Gastroesophageal sphincter (tissue), 3 donors: Measurements from ENCODE around the gene CNN3.

ENCODE experiments used
- CTCF ChIP-seq, 4 experiments: fragments of 200-600 bp in 2 of 4; fragments of 450-650 bp in 2 of 4; sonication (generic) in 1 of 4; IDR thresholded peaks; one replicate each; pipeline ENCODE4 v1.5.1; 2017 to 2019; ENCODE audit warnings: antibody characterized with exemption in 4 of 4, mild to moderate bottlenecking in 2 of 4, moderate library complexity in 2 of 4
- POLR2A ChIP-seq, 2 donors: fragments of 450-650 bp; IDR thresholded peaks; one replicate each; pipeline ENCODE4 v1.6.1; 2017; ENCODE audit warnings: antibody characterized with exemption in 2 of 2, mild to moderate bottlenecking in 2 of 2, moderate library complexity in 1 of 2
- POLR2AphosphoS5 ChIP-seq: sonication (generic); formaldehyde crosslinking; IDR thresholded peaks from one replicate; pipeline ENCODE4 v1.6.1; 2017; ENCODE audit warnings: antibody characterized with exemption

GRCh38 chr1:94928293-94928939, 1.5 kb upstream of the CNN3 start:
- TF ChIP-seq CTCF (IDR thresholded peaks at IDR 0.05) (no peak), POLR2AphosphoS5 (no peak), POLR2A (IDR thresholded peaks at IDR 0.05) (no peak)
